Islet precursor cell (in vitro differentiated cells): Measurements from ENCODE around the gene TMEM25.
"Not testable (repeated sequence)": the region's sequence is repeated elsewhere in the genome, so short reads cannot be mapped to it uniquely, and the experiment has no call there.

Source experiments
- DNase-seq: peaks from one replicate; pipeline ENCODE4 v3.0.0-alpha.2; 2018

Gene TMEM25

DNA sequence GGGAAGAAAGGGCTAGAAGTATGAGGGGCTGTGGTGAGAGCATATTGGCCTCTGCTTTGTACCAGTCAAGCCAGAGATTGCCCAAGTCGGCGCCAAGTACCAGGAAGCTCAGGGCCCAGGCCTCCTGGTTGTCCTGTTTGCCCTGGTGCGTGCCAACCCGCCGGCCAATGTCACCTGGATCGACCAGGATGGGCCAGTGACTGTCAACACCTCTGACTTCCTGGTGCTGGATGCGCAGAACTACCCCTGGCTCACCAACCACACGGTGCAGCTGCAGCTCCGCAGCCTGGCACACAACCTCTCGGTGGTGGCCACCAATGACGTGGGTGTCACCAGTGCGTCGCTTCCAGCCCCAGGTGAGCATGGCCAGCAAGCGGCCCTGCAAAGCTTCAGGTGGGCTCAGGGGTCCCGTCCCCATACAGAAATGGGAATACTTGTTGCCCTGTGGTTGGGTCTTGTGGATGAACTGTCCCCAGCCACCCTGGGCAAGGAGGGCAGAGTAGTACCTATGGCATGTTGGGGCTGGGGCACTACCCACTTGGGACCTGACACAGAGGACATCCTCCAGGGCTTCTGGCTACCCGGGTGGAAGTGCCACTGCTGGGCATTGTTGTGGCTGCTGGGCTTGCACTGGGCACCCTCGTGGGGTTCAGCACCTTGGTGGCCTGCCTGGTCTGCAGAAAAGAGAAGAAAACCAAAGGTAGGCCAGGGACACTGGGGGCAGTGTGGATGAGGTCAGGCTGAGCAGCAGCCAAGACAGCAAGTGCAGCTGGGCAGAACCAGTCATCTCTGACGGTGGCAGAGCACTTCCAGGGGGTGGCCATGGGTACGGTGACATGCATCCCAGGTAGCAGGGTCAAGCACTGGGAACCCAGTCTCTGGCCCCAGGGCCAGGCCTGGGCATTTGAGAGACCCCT lies 2.1 kb downstream of the TMEM25 start:
- DNase-seq: no peak

DNA sequence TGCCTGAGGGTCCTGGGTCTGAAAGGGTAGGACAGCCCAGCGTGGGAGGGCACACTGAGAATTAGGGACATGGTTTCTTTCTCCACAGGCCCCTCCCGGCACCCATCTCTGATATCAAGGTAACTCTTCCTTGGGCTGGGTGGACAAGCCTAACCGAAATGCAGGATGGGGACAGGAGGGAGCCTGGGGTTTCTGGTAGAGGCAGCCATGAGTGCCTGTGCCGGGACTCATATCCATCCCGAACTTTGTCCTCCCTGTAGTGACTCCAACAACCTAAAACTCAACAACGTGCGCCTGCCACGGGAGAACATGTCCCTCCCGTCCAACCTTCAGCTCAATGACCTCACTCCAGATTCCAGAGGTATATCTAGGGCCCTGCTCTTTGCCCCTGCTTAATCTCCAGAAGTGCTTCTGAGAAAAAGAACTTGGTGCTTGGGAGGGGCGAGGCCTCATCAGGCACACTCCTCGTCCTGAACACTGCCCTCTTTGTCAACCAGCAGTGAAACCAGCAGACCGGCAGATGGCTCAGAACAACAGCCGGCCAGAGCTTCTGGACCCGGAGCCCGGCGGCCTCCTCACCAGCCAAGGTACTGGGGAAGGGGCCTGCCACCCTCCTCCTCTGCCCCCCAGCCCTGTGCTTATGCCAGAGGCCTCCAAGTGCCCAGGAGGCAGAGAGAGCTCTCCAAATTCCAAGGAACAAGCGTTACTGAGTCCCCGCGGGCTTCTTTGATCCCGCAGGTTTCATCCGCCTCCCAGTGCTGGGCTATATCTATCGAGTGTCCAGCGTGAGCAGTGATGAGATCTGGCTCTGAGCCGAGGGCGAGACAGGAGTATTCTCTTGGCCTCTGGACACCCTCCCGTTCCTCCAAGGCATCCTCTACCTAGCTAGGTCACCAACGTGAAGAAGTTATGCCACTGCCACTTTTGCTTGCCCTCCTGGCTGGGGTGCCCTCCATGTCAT lies 3.1 kb downstream of the TMEM25 start:
- no peak for DNase-seq

DNA sequence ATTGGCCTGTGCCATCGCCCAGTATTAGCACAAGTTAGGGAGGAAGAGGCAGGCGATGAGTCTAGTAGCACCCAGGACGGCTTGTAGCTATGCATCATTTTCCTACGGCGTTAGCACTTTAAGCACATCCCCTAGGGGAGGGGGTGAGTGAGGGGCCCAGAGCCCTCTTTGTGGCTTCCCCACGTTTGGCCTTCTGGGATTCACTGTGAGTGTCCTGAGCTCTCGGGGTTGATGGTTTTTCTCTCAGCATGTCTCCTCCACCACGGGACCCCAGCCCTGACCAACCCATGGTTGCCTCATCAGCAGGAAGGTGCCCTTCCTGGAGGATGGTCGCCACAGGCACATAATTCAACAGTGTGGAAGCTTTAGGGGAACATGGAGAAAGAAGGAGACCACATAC lies 4.3 kb downstream of the TMEM25 start:
- no peak for DNase-seq

DNA sequence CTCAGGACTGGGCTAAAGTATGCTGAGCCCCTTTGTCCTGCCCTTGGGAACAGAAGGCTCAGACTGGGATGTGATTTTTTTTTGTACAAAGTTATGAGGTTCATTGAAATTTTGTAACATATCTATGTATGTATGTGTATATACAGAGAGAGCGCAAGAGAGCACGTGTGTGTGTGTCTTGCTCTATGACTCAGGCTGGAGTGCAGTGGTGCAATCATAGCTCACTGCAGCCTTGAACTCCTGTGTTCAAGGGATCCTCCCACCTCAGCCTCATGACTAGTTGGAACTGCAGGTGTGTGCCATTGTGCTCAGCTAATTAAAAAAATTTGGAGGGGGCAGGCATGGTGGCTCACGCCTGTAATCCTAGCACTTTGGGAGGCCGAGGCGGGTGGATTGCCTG lies 5.7 kb downstream of the TMEM25 start:
- DNase-seq: no peak

DNA sequence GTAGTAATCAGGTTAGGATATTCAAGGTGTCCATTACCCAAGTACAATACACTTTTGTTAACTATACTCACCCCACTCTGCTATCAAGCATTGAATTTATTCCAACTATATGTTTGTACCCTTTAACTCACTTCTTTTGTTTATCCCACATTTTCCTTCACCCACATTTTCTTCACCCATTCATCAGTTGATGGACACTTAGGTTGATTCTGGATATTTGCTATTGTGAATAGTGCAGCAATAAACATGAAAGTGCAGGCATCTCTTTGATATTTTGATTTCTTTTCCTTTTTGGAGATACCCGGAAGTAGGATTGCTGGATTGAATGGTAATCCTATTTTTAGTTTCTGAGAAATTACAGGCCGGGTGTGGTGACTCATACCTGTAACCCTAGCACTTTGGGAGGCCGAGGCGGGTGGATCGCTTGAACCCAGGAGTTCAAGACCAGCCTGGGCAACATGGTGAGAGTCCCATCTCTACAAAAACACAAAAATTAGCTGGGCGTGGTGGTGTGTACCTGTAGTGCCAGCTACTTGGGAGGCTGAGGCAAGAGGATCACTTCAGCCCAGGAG lies 6.5 kb downstream of the TMEM25 start:
- no peak for DNase-seq

DNA sequence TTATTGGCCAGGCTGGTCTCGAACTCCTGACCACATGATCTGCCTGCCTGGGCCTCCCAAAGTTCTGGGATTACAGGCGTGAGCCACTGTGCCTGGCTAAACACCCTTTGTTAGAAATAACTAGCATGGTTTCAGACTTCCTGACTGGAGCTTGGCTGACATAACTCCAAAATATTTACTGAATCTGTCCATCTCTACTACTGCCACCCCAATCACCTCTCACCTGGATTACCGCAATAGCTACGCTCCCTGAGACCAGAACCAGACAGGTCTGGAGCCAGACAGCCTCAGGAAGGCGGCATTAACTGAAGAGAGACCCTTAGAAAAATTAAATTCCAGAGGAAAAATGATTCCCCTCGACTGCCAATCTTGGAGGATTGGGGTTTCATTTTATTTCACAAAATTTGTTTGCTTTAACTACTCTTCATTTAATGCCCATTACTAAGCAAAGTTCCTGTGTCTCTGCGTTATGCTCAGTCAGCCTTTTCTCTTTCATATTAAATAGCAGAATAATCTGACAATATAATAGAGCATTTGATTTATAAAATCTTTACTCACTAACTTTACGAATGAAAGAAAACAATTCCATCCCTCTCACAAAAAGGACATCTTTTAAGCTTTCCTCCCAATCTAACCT lies 13.1 kb downstream of the TMEM25 start:
- DNase-seq: no peak

DNA sequence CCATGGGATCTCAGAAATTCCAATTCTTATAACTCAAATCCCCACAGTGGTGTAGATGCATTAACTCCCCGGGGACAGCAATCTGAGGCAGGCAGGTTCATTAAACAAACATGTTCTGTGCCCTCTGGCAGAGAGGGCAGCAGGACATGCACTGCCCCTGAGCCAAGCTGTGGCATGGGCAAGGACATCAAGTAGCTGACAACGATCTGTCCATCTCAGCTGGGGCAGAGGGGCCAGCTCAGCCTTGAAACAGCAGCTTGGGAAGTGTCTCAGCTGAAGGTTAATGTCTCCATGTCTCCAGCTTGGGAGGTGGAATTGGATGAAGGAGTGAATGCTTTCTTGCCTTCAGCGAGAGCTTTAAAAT lies 13.6 kb downstream of the TMEM25 start:
- DNase-seq: no peak

DNA sequence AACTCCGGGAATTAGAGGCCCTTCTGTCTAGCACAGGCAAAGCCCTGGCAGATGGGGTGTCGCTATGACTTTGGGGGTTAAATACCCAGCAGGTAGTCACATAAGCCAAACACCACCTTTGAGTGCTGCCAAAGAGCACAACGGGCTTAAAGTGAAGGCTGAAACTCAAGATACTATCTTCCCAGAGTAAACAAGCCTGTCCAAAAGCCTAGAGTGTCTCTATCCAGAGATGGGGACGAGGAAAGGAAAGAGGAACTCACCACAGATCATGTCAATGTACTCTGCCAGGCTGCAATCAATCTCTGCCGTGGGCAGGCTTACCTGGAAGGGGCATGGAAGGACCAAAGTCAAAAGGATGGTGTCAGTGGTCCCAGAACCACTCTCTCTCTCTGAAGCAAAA lies 14.5 kb downstream of the TMEM25 start:
- DNase-seq: no peak

DNA sequence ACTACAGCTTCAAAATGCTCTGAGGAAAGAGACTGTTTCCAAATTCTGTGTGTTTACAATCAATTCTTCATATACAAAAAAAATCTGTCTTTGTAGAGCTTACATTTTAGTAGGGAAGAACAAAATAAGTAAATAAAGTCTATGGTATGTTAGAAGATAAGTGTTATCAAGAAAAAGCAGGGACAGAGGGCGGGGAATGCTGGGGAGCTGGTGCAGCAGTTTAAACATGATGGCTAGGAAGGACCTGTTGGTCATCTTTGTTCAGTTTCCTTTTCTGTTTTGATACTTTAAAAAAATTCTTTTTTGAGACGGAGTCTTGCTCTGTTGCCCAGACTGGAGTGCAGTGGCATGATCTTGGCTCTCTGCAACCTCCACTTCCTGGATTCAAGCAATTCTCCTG lies 16.1 kb downstream of the TMEM25 start:
- no peak for DNase-seq

DNA sequence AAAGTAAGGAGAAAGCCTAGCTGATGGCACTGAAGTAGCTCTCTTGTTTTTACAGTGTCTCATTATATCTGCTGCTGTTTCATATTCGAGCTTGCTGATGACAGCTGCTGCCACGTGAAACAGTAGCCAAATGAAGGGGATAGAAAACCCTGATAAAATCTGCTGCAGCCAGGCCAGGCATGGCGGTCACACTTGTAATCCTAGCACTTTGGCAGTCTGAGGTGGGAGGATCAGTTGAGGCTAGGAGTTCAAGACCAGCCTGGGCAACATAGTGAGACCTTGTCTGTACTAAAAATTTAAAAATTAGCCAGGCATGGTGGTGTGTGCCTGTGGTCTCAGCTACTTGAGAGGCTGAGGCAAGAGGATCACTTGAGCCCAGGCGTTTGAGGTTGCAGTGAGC lies 21.3 kb downstream of the TMEM25 start:
- DNase-seq: no peak

DNA sequence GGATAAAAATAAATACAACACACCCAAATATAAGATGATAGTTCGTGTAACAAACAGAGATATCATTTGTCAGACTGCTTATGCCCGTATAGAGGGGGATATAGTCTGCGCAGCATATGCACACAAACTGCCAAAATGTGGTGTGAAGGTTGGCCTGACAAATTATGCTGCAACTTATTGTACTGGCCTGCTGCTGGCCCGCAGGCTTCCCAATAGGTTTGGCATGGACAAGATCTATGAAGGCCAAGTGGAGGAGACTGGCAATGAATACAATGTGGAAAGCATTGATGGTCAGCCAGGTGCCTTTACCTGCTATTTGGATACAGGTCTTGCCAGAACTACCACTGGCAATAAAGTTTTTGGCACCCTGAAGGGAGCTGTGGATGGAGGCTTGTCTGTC lies 29.8 kb downstream of the TMEM25 start:
- no peak for DNase-seq

DNA sequence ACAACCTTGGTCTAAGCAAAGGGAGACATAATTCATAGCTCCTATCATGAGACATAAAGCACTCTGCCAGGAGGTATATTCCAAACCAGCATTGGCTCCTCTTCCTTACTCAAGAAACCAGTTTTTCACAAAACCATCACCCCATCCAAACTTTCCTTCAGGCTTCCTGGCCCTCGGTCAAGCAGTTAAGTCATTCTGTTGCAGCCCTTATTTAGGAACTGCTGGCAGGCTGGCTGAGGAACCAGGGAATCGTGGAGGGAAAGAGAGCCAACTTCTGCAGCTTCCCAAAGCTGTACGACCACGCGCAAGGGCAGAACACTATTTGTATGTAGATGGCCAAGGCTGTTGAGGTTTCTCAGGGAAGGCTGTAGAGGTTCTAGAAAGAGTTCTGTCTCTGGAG lies 34.1 kb downstream of the TMEM25 start:
- DNase-seq: no peak

DNA sequence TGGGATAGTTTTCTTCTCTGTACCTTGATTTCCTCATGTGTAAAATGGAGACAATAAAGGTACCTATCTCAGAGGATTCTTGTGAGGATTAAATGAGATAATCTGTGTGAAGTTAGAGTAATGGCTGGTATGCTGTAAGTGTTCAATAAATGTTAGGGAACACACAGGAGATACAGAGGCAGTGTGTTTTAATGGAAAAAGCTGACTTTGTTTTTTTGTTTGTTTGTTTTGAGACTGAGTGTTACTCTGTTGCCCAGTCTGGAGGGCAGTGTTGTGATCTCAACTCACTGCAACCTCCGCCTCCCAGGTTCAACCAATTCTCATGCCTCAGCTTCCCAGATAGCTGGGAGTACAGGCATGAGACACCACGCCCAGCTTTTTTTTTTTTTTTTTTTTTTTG lies 38.7 kb downstream of the TMEM25 start:
- DNase-seq: no peak

DNA sequence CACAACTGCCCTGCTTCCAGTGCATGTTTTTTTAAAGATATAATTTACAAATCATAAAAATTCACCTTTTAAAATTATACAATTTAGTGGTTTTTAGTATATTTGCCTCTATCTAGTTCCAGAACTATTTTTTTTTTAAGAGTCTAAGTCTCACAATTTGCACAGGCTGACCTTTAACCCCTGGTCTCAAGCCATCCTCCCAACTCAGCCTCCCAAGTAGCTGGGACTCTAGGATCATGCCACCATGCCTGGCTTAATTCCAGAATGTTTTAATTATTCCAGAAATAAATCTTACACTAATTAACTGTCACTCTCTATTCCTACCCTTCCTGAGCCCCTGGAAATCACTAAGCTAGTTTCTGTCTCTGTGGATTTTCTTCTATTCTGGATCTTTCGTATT lies 39.8 kb downstream of the TMEM25 start:
- no peak for DNase-seq

DNA sequence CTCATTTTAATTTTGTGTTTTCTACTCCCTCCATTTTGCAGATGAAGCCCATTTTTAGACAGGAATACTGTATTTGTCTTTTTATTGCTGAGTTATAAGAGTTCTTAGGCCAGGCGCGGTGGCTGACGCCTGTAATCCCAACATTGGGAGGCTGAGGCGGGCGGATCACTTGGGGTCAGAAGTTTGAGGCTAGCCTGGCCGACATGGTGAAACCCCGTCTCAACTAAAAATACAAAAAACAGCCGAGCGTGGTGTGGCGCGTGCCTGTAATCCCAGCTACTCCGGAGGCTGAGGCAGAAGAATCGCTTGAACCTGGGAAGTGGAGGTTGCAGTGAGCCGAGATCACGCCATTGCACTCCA lies 40.7 kb downstream of the TMEM25 start:
- DNase-seq: not testable (repeated sequence)

DNA sequence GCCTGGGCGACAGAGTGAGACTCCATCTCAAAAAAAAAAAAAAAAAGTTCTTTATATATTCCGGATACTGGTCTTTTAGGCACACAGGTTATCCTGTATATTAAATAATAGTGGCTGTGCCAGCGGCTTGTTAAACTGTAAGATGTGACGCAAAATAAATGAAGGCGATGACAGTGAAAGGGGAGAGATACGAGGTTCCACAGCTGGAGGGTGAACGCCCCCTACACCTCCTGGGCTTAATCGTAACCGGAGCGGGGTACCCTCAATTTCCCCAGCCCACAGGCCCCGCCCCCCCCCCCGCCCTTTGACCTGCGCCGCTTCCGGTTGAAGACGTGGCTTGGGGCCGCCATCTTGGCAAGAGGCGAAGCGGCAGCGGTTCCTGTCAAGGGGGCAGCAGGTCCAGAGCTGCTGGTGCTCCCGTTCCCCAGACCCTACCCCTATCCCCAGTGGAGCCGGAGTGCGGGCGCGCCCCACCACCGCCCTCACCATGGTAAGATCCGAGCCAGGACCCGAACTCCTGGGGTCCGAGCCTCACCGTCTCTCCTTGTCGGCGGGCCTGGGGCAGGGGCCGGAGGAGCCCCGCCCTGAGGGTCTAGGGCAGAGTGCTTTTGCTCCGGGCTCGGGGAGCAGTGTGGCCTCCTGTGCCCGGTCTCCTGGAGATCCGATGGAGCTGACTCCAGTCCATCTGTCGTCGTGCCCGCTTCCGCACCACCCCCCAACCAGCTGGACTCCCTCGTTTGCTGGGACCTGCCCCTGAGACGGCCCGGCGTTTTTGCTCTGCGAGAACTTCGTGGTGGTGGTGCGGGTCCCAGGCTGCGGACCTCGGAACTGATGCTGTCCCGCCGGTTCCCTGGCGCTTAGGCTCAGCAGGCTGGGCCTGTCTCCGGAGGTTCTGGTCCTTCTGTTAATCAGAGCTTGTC lies 41.3 kb downstream of the TMEM25 start, which contains the start of gene ARCN1:
TSS of gene ARCN1 (plus strand) at position 349 of the 920 bp plus-strand sequence. CDS start at position 488, 139 bp downstream.
- DNase-seq: peak; percentile 89

DNA sequence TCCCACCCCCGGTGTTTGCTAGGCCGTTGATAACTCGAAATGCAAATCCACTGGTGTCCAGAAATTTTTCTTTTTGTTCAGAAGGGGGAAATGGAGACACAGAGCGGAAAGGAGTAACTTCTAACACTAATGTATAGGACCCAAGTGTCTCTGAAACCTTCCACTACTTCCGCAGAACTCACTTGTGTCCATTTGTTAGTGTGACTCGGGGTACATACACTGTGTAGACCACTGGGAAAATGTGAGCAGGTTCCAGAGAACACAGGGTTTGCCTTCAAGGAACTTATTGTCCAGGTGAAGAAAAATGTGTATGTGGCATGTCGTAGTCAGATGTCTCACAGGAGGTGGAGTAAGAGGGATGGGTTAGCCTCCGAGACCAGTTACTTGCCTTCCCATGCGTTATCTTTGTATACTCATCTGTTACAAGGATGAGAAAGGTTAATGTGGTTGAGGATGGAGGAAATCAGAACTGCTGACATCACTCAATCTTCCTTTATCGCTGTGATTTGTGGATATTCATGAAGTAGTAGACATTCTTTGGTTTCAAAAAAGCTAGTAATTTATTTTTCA lies 42.1 kb downstream of the TMEM25 start:
- DNase-seq: peak; percentile 53

DNA sequence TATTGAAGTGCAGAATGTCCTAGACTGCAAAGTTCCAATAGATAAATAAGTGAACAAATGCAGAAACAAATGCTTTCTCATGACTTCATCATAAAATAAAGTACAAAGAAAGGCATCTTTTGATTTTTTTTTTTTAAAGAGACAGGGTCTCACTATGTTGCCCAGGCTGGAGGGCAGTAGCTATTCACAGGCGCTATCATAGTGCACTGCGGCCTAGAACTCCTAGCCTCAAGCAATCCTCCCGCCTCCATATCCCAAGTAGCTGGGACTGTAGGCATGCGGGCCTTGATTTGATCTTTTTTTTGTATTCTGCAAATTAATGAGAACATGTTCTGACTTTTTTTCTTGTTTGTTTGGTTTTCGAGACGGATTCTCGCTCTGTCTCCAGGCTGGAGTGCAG lies 43.6 kb downstream of the TMEM25 start:
- no peak for DNase-seq

DNA sequence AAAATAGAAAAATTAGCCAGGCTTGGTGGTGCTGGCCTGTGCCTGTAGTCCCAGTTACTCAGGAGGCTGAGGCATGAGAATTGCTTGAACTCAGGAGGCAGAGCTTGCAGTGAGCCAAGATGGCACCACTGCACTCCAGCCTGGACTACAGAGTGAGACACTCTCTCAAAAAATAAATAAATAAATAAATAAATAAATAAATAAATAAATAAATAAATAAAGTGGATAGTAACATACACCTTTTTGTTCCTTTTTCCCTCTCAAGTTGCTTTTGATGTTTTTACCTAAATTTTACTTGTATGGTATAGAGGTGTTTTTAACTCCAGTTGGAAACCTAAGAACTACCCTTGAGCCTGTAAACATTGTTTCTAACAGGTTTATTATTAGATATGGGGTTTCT lies 47.0 kb downstream of the TMEM25 start:
- not testable (repeated sequence) for DNase-seq

DNA sequence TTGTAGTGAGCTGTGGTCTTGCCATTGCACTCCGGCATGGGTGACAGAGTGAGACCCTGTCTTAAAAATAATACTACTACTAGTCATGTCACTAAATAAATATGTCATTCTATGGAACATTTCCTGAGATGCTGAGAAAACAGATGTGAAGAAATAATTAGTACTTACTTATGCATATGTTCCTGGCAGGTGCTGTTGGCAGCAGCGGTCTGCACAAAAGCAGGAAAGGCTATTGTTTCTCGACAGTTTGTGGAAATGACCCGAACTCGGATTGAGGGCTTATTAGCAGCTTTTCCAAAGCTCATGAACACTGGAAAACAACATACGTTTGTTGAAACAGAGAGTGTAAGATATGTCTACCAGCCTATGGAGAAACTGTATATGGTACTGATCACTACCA lies 50.1 kb downstream of the TMEM25 start:
- no peak for DNase-seq
